ENCODE results near the gene PLAU. TPM values are rescaled to one million over a fixed set of nuclear protein-coding genes. Genes with fewer than 3 reads are reported as not detected.
"Not testable (repeated sequence)": the region's sequence is repeated elsewhere in the genome, so short reads cannot be mapped to it uniquely, and the experiment has no call there.

The PLAU gene
- total and polyA plus RNA-seq, 7 donors: 2.5 to 15.7 (median 3.8) TPM

- Histone ChIP-seq H3K27me3 (no peaks in the 10 kb centered on the region), H3K36me3 (no peaks in the 10 kb centered on the region), H3K27ac (peak overlapping the region; percentile 84 to 91 (median 86)), H3K9me3 (no peaks in the 10 kb centered on the region), H3K4me1 (peaks cover 0 to 34% (median 32%) of the 10 kb centered on the region in 4 donors), H3K4me3 (no peak overlapping the region)
- WGBS, 2 donors: 52 to 64% methylated on average over 4 of the region's 4 CpGs
- intact Hi-C loops (cut with DNase I): loop anchor here (1.0 to 5.0 kb wide), 4 partner anchors 54 to 351 kb away; partner anchors contain the start of gene VCL
- DNase-seq: no peak
- TF ChIP-seq EP300 (IDR thresholded peaks at IDR 0.05): no peak
- no peak for TF ChIP-seq POLR2A (IDR thresholded peaks at IDR 0.05)
Observed at GRCh38 chr10:73886661-73887293, 24.2 kb upstream of the PLAU start.

- TF ChIP-seq POLR2AphosphoS5 (IDR thresholded peaks at IDR 0.05) (peak in 2 of 4 donors; percentile 45 to 61), EP300 (IDR thresholded peaks at IDR 0.05) (no peak), POLR2A (IDR thresholded peaks at IDR 0.05) (no peak), CTCF (IDR thresholded peaks at IDR 0.05) (peak in 1 of 4 experiments; percentile 12)
- 51 to 64% methylated on average over 12 of the region's 12 CpGs for WGBS, 2 donors
- Histone ChIP-seq H3K4me3 (no peak overlapping the region), H3K27me3 (no peaks in the 10 kb centered on the region), H3K27ac (peak overlapping the region; percentile 84 to 91 (median 86)), H3K9me3 (no peaks in the 10 kb centered on the region), H3K36me3 (no peaks in the 10 kb centered on the region), H3K4me1 (peaks cover 0 to 34% (median 32%) of the 10 kb centered on the region in 4 donors)
- intact Hi-C loops (cut with DNase I): loop anchor here (5.0 kb wide), 2 partner anchors 110 to 350 kb away; partner anchors contain the start of gene VCL
- DNase-seq: peak; percentile 91
Observed at GRCh38 chr10:73887294-73888039, 23.5 kb upstream of the PLAU start.

GRCh38 chr10:73888514-73888913 is 22.4 kb upstream of the PLAU start:
- Histone ChIP-seq H3K36me3 (no peaks in the 10 kb centered on the region), H3K9me3 (no peaks in the 10 kb centered on the region), H3K4me3 (no peak overlapping the region), H3K4me1 (peaks cover 0 to 34% (median 32%) of the 10 kb centered on the region in 4 donors), H3K27me3 (no peaks in the 10 kb centered on the region), H3K27ac (peak overlapping the region; percentile 84 to 91 (median 86))
- TF ChIP-seq POLR2A (IDR thresholded peaks at IDR 0.05) (no peak), POLR2AphosphoS5 (IDR thresholded peaks at IDR 0.05) (no peak), CTCF (IDR thresholded peaks at IDR 0.05) (no peak), EP300 (IDR thresholded peaks at IDR 0.05) (no peak)
- intact Hi-C loops (cut with DNase I): loop anchor here (5.0 kb wide), 2 partner anchors 109 to 349 kb away; partner anchors contain the start of gene VCL
- no peak for DNase-seq
- 56 to 82% methylated on average over 5 of the region's 5 CpGs for WGBS, 2 donors

GRCh38 chr10:73889014-73889413 is 21.9 kb upstream of the PLAU start:
- Histone ChIP-seq H3K9me3 (no peaks in the 10 kb centered on the region), H3K4me1 (peaks cover 0 to 34% (median 32%) of the 10 kb centered on the region in 4 donors), H3K27ac (peak overlapping the region; percentile 84 to 91 (median 86)), H3K27me3 (no peaks in the 10 kb centered on the region), H3K4me3 (no peak overlapping the region), H3K36me3 (no peaks in the 10 kb centered on the region)
- TF ChIP-seq POLR2A (IDR thresholded peaks at IDR 0.05): no peak
- whole genome bisulfite sequencing, 2 donors: 55 to 64% methylated on average over 7 of the region's 7 CpGs
- intact Hi-C loops (cut with DNase I): loop anchor here (5.0 kb wide), 2 partner anchors 108 to 348 kb away; partner anchors contain the start of gene VCL
- peak; percentile 77 for DNase-seq

GRCh38 chr10:73889416-73889815 is 21.5 kb upstream of the PLAU start:
- not testable (repeated sequence) for H3K36me3 ChIP-seq, DNase-seq, H3K4me3 ChIP-seq, H3K9me3 ChIP-seq, H3K27me3 ChIP-seq
- Histone ChIP-seq H3K27ac (peak overlapping the region in 3 of 4 donors; percentile 84 to 91 (median 86)), H3K4me1 (peaks cover 0 to 34% (median 32%) of the 10 kb centered on the region in 4 donors)
- intact Hi-C loops (cut with DNase I): loop anchor here (5.0 kb wide), 2 partner anchors 108 to 348 kb away; partner anchors contain the start of gene VCL
- WGBS, 2 donors: 91 to 93% methylated on average over 3 of the region's 3 CpGs

GRCh38 chr10:73890261-73890660 is 20.7 kb upstream of the PLAU start:
- Histone ChIP-seq H3K27ac (no peak overlapping the region), H3K9me3 (no peaks in the 10 kb centered on the region), H3K27me3 (no peaks in the 10 kb centered on the region), H3K4me1 (peaks cover 0 to 34% (median 32%) of the 10 kb centered on the region in 4 donors), H3K36me3 (no peaks in the 10 kb centered on the region), H3K4me3 (no peak overlapping the region)
- TF ChIP-seq POLR2A (IDR thresholded peaks at IDR 0.05) (no peak), POLR2AphosphoS5 (IDR thresholded peaks at IDR 0.05) (no peak)
- intact Hi-C loops (cut with DNase I): no loop called here
- no peak for DNase-seq
- WGBS, 2 donors: 93% methylated on average over 5 of the region's 5 CpGs

- peaks cover 0 to 34% (median 32%) of the 10 kb centered on the region in 4 donors for H3K4me1 ChIP-seq
- H3K27me3 ChIP-seq; H3K36me3 ChIP-seq; intact Hi-C loops (cut with DNase I); H3K9me3 ChIP-seq; H3K27ac ChIP-seq; DNase-seq; H3K4me3 ChIP-seq: not testable (repeated sequence)
- WGBS, 2 donors: 61 to 80% methylated on average over 3 of the region's 3 CpGs
Observed at GRCh38 chr10:73890830-73891229, 20.1 kb upstream of the PLAU start.

All from sigmoid colon (tissue), 7 donors.